Renal cortical epithelial cell (primary cell): ENCODE measurements around the gene FAM163A. TPM values are rescaled to one million over a fixed set of nuclear protein-coding genes. Genes with fewer than 3 reads are reported as not detected.
"Not testable (repeated sequence)": the region's sequence is repeated elsewhere in the genome, so short reads cannot be mapped to it uniquely, and the experiment has no call there.

ENCODE experiments used
- DNase-seq: peaks from one replicate; pipeline ENCODE4 v3.0.0-alpha.2; 2011; ENCODE audit warnings: low read depth
- total RNA-seq: library from RNA; depleted of rRNA; stranded (reverse); fragments of >200 nt; gene quantifications from 2 replicates; pipeline ENCODE4 v1.2.3, GENCODE V29; 2014

FAM163A gene
- total RNA-seq, 1 donor from 2014 or later, result not detected

DNA sequence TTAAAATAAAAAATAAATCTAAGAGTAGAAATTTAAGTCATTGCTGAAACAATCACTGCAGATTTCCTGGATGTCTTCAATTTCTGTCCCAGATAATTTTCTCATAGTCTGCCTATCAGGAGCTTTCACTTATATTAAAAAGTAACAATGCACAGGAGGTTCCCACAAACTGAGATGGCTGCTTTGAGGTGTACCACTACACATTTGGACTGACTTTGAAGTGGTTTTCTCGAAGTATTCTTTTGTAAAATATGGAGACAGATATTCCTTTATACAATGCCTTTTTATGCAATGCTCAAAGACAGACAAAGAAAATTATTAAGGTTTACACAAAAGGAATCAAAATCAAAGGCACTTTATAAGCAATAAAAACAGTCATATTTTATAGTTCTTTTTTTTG is 110.0 kb downstream of the FAM163A start:
- DNase-seq, result no peak

DNA sequence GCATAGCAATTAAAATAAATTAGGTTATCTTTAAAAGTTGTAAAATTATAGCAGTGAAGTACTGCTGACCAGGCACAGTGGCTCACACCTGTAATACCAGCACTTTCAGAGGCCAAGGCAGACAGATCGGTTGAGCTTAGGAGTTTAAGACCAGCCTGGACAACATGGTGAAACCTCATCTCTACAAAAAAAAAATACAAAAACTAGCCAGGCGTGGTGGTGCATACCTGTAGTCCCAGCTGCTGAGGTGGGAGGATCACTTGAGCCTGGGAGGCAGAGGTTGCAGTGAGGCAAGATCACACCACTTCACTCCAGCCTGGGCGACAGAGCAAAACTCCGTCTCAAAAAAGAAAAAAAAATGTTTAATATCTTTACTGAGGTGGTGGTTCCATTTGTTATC is 112.7 kb downstream of the FAM163A start:
- not testable (repeated sequence) for DNase-seq

DNA sequence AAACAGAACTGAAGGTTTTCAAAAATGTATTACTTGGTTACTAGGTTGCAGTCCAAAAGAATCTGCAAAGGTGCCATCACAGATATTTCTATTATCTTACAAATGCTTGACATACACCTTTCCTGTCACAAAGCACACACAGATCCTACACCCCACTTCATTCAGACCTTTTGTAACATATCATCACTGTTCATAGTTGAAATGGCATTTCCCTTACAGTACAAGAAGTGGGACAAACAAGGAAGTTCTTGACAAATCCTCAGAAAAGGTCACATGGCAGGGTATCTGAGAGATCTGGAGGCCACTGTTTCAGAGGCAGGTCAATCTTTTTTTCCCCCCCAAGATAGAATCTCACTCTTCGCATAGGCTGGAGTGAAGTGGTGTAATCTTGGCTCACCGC is 113.2 kb downstream of the FAM163A start:
- no peak for DNase-seq

DNA sequence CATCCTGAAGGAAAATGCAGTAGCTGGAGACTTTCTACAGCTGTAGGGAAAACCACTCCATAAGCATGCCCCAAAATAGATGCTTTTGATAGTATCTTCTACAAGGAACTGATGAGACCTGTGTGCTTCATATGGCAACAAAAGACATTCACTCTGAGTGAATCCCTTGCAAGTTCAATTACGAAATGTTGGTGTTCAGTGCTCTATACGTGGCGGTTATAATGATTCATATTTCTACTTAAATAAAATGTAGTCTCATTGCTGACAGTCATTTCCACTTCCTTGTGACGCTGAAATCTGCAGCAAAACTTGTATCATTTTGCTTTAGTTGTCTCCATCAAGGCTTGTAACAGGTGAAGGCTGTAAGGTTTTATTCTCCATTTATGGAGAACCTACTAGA is 113.9 kb downstream of the FAM163A start:
- DNase-seq, result no peak

DNA sequence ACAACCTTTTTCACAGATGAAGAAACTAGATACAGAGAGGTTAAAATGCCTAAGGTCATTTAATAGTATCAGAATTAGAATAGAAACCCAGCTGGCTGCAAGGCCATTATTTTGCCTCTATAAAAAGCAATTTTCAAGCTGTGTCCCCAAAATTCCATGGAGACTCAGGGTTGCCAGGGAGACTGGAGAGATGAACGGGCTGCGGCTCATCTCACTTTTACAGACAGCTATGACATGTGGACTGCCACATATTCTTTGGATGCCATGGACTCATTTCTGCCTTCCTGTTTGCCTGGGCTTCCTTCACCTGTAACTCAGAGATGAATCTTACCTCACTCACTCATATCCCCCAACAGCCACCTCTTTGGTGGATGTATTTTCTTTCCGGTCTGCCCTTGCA is 117.6 kb downstream of the FAM163A start:
- no peak for DNase-seq

DNA sequence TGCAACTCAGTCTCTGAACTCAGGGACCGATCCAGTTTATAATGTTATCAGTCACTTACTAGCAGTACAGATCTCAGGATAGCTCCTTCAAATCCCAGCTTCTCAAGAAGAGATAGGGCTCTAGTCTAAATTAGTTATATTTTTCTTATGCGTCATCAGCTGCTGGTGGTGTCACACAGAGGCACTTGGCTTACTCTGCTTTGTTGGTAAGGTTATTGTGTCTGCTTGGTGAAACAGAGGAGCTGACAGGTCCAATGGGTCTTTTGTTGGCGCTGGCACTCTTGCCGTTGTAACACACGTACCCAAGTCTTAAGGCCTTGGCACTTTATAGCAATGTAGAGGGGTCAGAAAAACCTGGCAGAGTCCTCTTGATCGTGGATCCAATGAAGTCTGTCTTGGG is 122.3 kb downstream of the FAM163A start:
- DNase-seq, result no peak

Other genes starting within 250 kb of the FAM163A start
- not detected in 2 replicates for gene NPHS2, start 167.3 kb upstream of the FAM163A start, total RNA-seq
- 0.10 and 0.87 TPM in 2 replicates for gene TDRD5, start 151.5 kb upstream of the FAM163A start, total RNA-seq
- 66.3 and 147 TPM in 2 replicates for gene TOR1AIP2, start 134.5 kb downstream of the FAM163A start, total RNA-seq
- 49.5 and 62.9 TPM in 2 replicates for gene TOR1AIP1, start 139.0 kb downstream of the FAM163A start, total RNA-seq
- gene CEP350, start 211.5 kb downstream of the FAM163A start, total RNA-seq, result 30.2 and 53.5 TPM in 2 replicates